ENCODE results near the gene CERS2.

CERS2 gene

DNA sequence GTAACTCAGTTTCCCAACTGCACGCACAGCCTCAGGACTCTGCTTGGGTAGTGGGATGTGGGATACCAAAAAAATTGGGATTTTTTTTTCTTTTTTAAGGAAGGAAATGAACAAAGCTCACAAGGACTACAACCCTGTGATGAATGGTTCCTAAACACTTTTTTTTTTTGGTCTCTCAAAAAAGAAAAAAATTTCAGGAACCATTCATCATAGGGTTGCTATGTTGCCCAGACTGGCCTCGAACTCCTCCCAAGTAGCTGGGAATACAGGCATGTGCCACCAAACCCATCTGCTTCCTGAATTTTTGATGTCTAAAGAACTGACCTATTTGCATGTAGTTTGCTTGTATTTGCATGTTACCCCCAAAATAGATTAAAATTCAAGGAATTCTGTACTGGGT lies 25.3 kb upstream of the CERS2 start:
- Histone ChIP-seq H3K27ac (no peak overlapping the region), H3K9me3 (no peaks in the 10 kb centered on the region), H3K36me3 (peaks cover 71% of the 10 kb centered on the region), H3K27me3 (no peaks in the 10 kb centered on the region), H3K4me1 (peaks cover 40% of the 10 kb centered on the region), H3K9ac (no peak overlapping the region), H3K4me2 (no peak overlapping the region), H3K4me3 (no peak overlapping the region), H4K20me1 (no peaks in the 10 kb centered on the region; the same call in 1 of the 2 replicates)
- TF ChIP-seq Cebpa-rat (IDR thresholded peaks at IDR 0.05) = no peak

DNA sequence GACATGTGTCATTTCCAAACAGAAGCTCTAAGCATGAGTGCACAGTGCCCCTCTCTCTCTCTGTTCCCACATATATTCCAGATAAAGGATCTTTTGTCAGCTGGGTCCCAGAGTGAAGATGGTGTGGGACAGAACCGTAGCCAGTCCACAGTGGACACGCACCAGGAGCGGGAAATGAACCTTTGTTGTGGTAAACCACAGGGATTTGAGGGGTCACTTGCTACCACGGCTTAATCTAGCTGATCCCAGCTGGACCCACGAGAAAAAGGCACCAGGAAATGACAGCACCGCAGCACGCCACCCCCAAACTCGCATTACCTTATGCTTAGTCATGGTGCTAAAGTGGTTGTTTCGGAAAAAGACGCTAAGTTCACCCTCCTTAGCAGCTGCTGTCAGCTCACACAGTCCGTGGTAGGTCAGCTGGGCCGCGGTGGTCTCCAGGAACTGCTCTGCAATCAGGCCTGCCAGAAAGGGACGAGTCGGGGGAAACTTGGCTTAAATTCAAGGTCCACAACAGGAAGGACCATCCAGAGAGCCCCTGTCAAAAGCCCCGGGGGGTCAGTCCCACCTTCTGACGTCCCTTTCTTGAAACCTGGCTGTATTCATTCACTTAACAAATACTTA lies 24.5 kb upstream of the CERS2 start:
- peaks cover 33% of the 10 kb centered on the region for H3K4me1 ChIP-seq
- no peak for TF ChIP-seq Cebpa-rat (IDR thresholded peaks at IDR 0.05)

GRCh38 chr1:150997949-150998348 lies 23.3 kb upstream of the CERS2 start:
- Histone ChIP-seq H3K27ac (no peak overlapping the region), H3K4me2 (no peak overlapping the region), H3K27me3 (no peaks in the 10 kb centered on the region), H3K4me1 (peaks cover 20% of the 10 kb centered on the region), H3K4me3 (no peak overlapping the region), H3K9me3 (no peaks in the 10 kb centered on the region), H3K36me3 (peaks cover 71% of the 10 kb centered on the region), H4K20me1 (no peaks in the 10 kb centered on the region; the same call in 1 of the 2 replicates), H3K9ac (no peak overlapping the region)
- no peak for TF ChIP-seq Cebpa-rat (IDR thresholded peaks at IDR 0.05)

More for the DNA sequence above, 24.5 kb upstream of the CERS2 start:
- no peak overlapping the region for H3K4me3 ChIP-seq
- no peaks in the 10 kb centered on the region for H3K9me3 ChIP-seq
- H3K4me2 ChIP-seq = no peak overlapping the region
- peaks cover 71% of the 10 kb centered on the region for H3K36me3 ChIP-seq
- no peaks in the 10 kb centered on the region; the same call in 1 of the 2 replicates for H4K20me1 ChIP-seq
- no peaks in the 10 kb centered on the region for H3K27me3 ChIP-seq
- no peak overlapping the region for H3K9ac ChIP-seq
- H3K27ac ChIP-seq = no peak overlapping the region; the same call in 1 of the 2 replicates

DNA sequence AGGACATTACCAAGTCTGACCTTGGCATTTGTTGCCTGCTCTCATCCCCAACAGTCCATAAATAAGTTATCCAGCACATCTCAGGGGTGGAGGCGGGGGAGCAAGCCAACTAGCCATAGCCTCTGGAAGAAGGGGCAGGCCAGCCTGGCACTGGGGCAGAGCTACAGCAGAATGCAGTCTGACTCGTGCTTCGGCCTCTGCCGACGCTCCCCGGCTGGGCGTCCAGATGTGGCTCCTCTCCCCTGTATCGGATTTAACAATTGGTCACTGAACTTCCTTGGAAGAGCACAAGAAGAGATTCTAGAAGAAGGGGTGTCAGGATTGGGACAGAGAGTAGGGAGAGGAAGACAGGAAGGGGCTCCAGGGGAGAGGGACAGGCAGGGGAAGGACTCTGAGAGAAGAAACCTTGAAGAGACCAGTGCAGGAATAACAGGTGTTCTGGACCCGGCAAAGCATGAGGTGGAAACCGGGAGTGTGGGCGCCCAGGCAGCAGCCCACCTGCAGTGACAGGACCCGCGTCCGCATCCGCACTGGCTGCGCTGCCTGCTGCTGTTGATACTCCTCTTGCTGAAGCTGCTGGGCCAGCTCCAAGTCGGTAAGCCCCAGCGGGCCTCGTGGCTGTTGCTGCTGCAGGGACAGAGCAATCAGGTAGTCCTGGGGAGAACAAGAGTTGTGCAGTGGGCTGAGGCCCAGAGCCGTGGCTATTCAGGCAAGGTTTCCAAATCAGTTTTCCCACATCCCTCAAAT lies 22.7 kb upstream of the CERS2 start:
- Histone ChIP-seq H4K20me1 (no peaks in the 10 kb centered on the region; the same call in 1 of the 2 replicates), H3K4me1 (peaks cover 14% of the 10 kb centered on the region), H3K9ac (no peak overlapping the region), H3K36me3 (peaks cover 66% of the 10 kb centered on the region), H3K27me3 (no peaks in the 10 kb centered on the region), H3K9me3 (no peaks in the 10 kb centered on the region), H3K4me2 (no peak overlapping the region), H3K4me3 (no peak overlapping the region), H3K27ac (no peak overlapping the region)
- no peak for TF ChIP-seq Cebpa-rat (IDR thresholded peaks at IDR 0.05)

DNA sequence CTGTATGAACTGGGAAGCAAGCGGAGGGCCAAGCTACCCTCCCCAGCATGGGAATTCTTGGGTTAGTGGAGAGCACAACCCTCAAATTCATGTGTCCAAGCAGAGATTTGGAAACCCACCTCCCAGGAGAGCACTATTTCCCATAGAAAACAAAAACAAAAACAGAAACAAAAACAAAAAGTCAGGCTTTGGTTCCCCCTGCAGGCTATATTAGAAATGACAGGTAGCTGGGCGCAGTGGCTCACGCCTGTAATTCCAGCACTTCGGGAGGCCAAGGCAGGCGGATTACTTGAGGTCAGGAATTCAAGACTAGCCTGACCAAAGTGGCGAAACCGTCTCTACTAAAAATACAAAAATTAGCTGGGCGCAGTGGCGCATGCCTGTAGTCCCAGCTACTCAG lies 21.3 kb upstream of the CERS2 start:
- no peak overlapping the region for H3K9ac ChIP-seq
- TF ChIP-seq Cebpa-rat (IDR thresholded peaks at IDR 0.05) = no peak

DNA sequence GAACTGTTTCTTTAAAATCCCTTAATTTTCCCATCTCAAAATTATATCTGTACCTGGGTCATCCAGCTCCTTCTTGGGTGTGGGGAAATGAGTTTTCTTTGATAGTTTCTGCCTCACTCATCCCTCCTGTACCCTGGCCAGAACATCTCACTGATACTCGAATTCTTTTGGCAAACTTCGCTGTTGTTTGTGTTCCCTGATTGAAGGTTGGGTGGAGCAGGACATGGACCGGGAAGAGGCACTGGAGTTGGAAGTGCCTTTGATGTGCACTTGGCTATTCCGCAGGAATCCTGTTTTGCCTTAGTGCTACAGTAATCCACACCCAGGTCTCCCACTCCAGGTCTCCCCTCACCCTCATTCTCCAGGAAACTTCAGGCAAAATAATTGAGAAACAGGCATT lies 20.8 kb upstream of the CERS2 start:
- Histone ChIP-seq H3K36me3 (peaks cover 47% of the 10 kb centered on the region), H3K4me1 (peaks cover 11% of the 10 kb centered on the region), H3K4me2 (0 out of 2 replicates have a peak overlapping the region, but pooled peaks have one; percentile 25), H4K20me1 (no peaks in the 10 kb centered on the region), H3K4me3 (no peak overlapping the region), H3K27me3 (no peaks in the 10 kb centered on the region), H3K9me3 (no peaks in the 10 kb centered on the region), H3K9ac (no peak overlapping the region), H3K27ac (no peak overlapping the region)
- no peak for TF ChIP-seq Cebpa-rat (IDR thresholded peaks at IDR 0.05)

More for the DNA sequence above, 21.3 kb upstream of the CERS2 start:
- Histone ChIP-seq H3K4me2 (0 out of 2 replicates have a peak overlapping the region, but pooled peaks have one; percentile 25), H3K27ac (no peak overlapping the region), H3K36me3 (peaks cover 52% of the 10 kb centered on the region), H4K20me1 (no peaks in the 10 kb centered on the region), H3K4me1 (peaks cover 11% of the 10 kb centered on the region), H3K27me3 (no peaks in the 10 kb centered on the region), H3K4me3 (no peak overlapping the region), H3K9me3 (no peaks in the 10 kb centered on the region)

DNA sequence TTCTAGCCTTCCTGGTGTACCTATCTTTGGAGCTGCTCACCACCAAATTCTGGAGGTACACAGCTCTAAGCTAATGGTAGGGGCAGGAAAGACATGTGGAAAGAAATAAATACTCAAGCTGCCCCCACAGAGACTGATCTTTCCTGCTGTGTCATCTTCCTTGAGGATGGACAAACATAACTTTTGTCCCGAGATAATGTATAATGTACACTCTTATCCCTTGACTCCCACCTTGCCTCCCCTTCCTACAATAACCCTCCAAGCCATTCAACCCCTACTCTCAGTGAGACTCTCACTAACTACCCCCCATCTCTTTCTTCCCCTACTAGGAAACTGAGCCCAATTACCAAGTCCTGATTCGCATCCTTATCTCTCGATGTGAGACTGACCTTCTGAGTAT lies 19.6 kb upstream of the CERS2 start:
- Histone ChIP-seq H3K9ac (0 out of 2 replicates have a peak overlapping the region, but pooled peaks have one; percentile 4), H3K4me1 (peaks cover 4% of the 10 kb centered on the region), H3K36me3 (peaks cover 35% of the 10 kb centered on the region), H3K4me3 (no peak overlapping the region), H3K4me2 (no peak overlapping the region), H3K27me3 (no peaks in the 10 kb centered on the region), H4K20me1 (no peaks in the 10 kb centered on the region), H3K9me3 (no peaks in the 10 kb centered on the region), H3K27ac (no peak overlapping the region)
- TF ChIP-seq Cebpa-rat (IDR thresholded peaks at IDR 0.05) = no peak

- Histone ChIP-seq H3K9ac (no peak overlapping the region), H3K9me3 (no peaks in the 10 kb centered on the region), H3K4me1 (no peaks in the 10 kb centered on the region), H4K20me1 (no peaks in the 10 kb centered on the region), H3K27ac (no peak overlapping the region), H3K27me3 (no peaks in the 10 kb centered on the region), H3K36me3 (peaks cover 19% of the 10 kb centered on the region), H3K4me2 (no peak overlapping the region), H3K4me3 (no peak overlapping the region)
- no peak for TF ChIP-seq Cebpa-rat (IDR thresholded peaks at IDR 0.05)
Observed at GRCh38 chr1:150992626-150993025, 18.0 kb upstream of the CERS2 start.

- Histone ChIP-seq H3K4me1 (peaks cover 3% of the 10 kb centered on the region), H3K4me3 (no peak overlapping the region), H3K27me3 (no peaks in the 10 kb centered on the region), H3K27ac (no peak overlapping the region), H3K9me3 (no peaks in the 10 kb centered on the region), H3K36me3 (no peaks in the 10 kb centered on the region), H3K4me2 (no peak overlapping the region), H4K20me1 (no peaks in the 10 kb centered on the region), H3K9ac (no peak overlapping the region)
- no peak for TF ChIP-seq Cebpa-rat (IDR thresholded peaks at IDR 0.05)
Observed at GRCh38 chr1:150987924-150988323, 13.3 kb upstream of the CERS2 start.

DNA sequence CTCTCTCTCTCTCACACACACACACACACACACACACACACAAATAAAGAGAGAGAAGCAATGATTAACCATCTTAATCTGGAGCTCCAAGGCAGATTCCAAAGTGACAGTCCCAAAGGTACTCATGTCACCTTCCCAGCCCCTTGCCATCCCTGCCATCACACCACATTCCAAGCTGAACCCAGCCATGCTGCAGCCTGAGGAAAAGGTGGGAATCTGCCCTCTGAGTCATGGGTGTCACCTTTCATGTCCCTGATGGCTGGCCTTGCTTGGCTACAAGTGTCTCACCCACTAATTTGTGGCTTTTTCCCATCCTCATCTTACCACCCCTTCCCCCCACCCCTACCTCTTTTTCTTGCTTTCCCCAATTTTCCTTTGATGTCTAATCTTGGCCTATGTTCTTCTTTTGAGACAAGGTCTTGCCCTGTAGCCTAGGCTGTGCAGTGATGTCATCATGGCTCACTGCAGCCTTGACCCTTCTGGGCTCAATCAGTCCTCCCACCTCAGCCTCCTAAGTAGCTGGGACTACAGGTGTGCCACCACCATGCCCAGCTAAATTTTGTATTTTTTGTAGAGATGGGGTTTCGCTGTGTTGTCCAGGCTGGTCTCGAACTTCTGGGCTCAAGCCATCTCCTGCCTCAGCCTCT lies 10.7 kb upstream of the CERS2 start:
- peaks cover 28% of the 10 kb centered on the region for H3K4me1 ChIP-seq
- no peaks in the 10 kb centered on the region for H3K27me3 ChIP-seq
- H3K9me3 ChIP-seq = no peaks in the 10 kb centered on the region
- no peak overlapping the region for H3K4me3 ChIP-seq
- H3K4me2 ChIP-seq = no peak overlapping the region
- H3K9ac ChIP-seq = no peak overlapping the region
- no peaks in the 10 kb centered on the region for H3K36me3 ChIP-seq
- H3K27ac ChIP-seq = no peak overlapping the region
- no peaks in the 10 kb centered on the region for H4K20me1 ChIP-seq
- TF ChIP-seq Cebpa-rat (IDR thresholded peaks at IDR 0.05) = no peak

All from BLaER1 (cell line).